Ishikawa (cell line): ENCODE measurements around the gene CLRN3.

Experiments used
- CEBPB ChIP-seq: IDR thresholded peaks from 2 replicates; pipeline ENCODE4 v1.6.1; 2012
- CREB1 ChIP-seq: IDR thresholded peaks from 2 replicates; pipeline ENCODE4 v1.6.1; 2012; ENCODE audit warnings: low read depth
- EGR1 ChIP-seq: IDR thresholded peaks from 2 replicates; pipeline ENCODE4 v1.6.1; 2012
- EP300 ChIP-seq: IDR thresholded peaks from 2 replicates; pipeline ENCODE4 v1.6.1; 2012; ENCODE audit warnings: borderline replicate concordance
- FOXM1 ChIP-seq: IDR thresholded peaks from 2 replicates; pipeline ENCODE4 v1.6.1; 2012; ENCODE audit warnings: low read depth, borderline replicate concordance
- MAX ChIP-seq: IDR thresholded peaks from 2 replicates; pipeline ENCODE4 v1.6.1; 2012
- NFIC ChIP-seq: IDR thresholded peaks from 2 replicates; pipeline ENCODE4 v1.6.1; 2012
- RAD21 ChIP-seq: IDR thresholded peaks from 2 replicates; pipeline ENCODE4 v1.6.1; 2012; ENCODE audit warnings: low read depth
- REST ChIP-seq: IDR thresholded peaks from 2 replicates; pipeline ENCODE4 v1.6.1; 2012; ENCODE audit warnings: low read depth, mild to moderate bottlenecking
- TAF1 ChIP-seq: IDR thresholded peaks from 2 replicates; pipeline ENCODE4 v1.6.1; 2012; ENCODE audit warnings: low read depth, mild to moderate bottlenecking
- TCF12 ChIP-seq: IDR thresholded peaks from 2 replicates; pipeline ENCODE4 v1.6.1; 2012; ENCODE audit warnings: low read depth
- TEAD4 ChIP-seq: IDR thresholded peaks from 2 replicates; pipeline ENCODE4 v1.6.1; 2012
- YY1 ChIP-seq: IDR thresholded peaks from 2 replicates; pipeline ENCODE4 v1.6.1; 2012; ENCODE audit warnings: low read depth
- ZBTB7A ChIP-seq: IDR thresholded peaks from 2 replicates; pipeline ENCODE4 v1.6.1; 2012; ENCODE audit warnings: low read depth
- TF ChIP-seq, protein P1 (sequence below): IDR thresholded peaks from 2 replicates; pipeline ENCODE4 v1.6.1; 2012

CLRN3 gene

DNA sequence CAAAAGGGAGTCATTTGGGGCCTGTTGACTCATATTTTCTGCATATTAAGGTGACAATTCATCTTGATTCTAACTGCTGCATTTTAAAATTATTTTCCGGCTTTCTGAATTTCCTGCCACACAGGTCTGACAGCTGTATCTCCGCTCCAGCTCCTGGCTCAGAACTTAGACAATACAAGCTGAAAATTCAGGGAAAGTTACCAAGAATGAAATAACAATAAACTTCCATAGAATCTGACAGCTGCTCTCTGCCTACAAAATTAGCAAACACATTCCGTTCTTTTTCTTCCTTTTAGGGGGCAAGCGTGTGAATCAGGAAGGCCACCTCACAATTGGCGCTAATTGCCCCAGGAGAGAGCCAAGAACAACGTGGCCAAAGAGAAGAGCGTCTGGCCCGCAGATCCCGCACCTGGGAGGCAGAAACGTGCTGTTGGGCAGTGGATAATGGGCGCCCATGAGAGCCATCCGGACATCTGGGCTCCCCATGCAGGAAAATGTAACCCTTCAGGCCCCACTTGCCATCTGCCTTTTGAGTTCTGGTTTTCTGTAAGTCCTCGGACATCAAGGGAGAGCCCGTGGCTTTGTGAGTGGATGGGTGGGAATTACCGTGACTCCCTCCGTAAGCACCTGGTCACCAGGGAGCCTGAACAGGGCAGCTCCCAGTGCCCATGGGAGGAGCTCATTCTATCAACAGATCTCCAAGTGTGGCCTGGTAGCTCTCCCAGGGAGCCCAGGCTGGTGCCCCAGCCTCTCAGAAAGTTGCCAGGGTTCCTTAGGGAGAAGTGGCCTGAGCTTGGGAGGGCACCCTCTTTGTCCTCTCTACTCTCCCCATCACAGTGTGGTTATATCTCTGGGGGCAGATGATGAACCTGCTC is 5.0 kb downstream of the CLRN3 start:
- TF ChIP-seq CEBPB (no peak), ZBTB7A (no peak), EP300 (no peak)

DNA sequence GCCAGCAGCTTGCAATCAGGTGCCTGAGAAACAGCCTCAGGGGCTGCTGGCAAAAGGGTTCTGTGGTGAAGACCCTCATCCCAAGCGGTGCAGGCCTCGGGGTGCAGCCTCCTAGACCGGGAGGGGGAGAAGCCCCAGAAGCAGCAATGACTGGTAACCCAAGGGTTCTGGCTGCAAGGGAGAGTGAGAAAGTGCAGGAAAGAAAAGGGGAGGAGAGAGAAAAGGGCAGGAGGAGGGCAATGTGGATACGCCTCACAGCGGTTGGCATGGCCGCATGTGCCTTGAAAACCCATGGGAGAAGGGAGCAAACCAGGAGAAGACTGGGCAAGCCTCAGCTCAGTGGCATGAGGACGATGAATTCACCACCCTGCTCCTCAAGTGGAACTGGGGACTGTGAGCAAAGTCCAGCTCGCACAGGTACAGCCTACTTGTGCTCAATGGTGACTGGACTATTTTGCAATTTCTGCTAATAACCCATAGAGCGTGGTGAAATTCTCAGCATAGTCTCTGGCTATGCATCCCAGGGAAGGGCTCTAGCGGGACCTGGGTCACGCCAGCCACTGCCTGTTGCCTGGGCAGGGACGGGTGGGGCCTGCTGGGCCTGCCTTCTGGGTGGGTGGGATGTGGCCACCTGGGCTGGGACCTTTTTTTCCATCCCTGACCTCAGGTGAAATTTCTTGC is 6.2 kb downstream of the CLRN3 start:
- TF ChIP-seq TAF1 (no peak), CEBPB (no peak), RAD21 (no peak), YY1 (no peak), TCF12 (no peak), EP300 (no peak), ZBTB7A (no peak), MAX (no peak), TEAD4 (no peak), FOXM1 (no peak), NFIC (no peak), EGR1 (no peak), REST (no peak), CREB1 (no peak)
- TF ChIP-seq, protein P1, sequence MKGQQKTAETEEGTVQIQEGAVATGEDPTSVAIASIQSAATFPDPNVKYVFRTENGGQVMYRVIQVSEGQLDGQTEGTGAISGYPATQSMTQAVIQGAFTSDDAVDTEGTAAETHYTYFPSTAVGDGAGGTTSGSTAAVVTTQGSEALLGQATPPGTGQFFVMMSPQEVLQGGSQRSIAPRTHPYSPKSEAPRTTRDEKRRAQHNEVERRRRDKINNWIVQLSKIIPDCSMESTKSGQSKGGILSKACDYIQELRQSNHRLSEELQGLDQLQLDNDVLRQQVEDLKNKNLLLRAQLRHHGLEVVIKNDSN = no peak

DNA sequence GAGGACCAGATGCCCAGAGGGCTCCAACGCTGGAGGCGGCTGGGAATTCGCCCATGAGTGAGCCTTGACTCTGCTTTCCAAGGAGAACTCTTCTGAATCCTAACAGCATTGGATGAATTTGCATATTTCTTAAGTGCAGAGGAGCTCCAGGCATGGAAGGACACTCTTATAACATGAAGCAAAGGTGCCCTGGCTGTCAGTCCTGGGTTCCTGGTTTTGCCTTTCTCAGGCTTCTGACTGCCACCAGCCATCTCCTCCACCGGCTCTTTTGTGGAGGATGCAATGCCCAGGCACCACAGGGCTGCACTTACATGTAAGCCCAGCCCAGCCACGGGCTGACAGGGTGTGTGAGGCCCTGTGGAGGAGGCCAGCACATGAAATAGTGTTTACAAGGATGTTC is 8.2 kb downstream of the CLRN3 start:
- TF ChIP-seq TEAD4 (no peak), FOXM1 (no peak), CEBPB (no peak), EP300 (no peak), TCF12 (no peak), YY1 (no peak), CREB1 (no peak), TAF1 (no peak), EGR1 (no peak), MAX (no peak), RAD21 (no peak), NFIC (no peak), REST (no peak), ZBTB7A (no peak)
- TF ChIP-seq, protein P1 = no peak

GRCh38 chr10:127883516-127883915 is 9.2 kb downstream of the CLRN3 start:
- no peak for TF ChIP-seq TAF1
- no peak for TF ChIP-seq FOXM1
- TF ChIP-seq YY1 = no peak
- no peak for TF ChIP-seq NFIC
- no peak for TF ChIP-seq RAD21
- TF ChIP-seq EGR1 = no peak
- no peak for TF ChIP-seq TCF12
- no peak for TF ChIP-seq ZBTB7A
- no peak for TF ChIP-seq CREB1
- TF ChIP-seq EP300 = no peak
- TF ChIP-seq CEBPB = no peak
- TF ChIP-seq, protein P1 = no peak
- TF ChIP-seq MAX = no peak
- TF ChIP-seq REST = no peak
- TF ChIP-seq TEAD4 = no peak
